Measurements from ENCODE around the gene GOLGA8B.
"Not testable (repeated sequence)": the region's sequence is repeated elsewhere in the genome, so short reads cannot be mapped to it uniquely, and the experiment has no call there.

The GOLGA8B gene

GRCh38 chr15:34583399-34584329 lies at the start of gene GOLGA8B:
Gene GOLGA8B, minus strand, starts transcription at chr15:34583651. Its CDS starts 47,739 bp downstream, at chr15:34535912.
- peak; percentile 57 for DNase-seq

- not testable (repeated sequence) for DNase-seq
These were observed 49.7 kb upstream of the GOLGA8B start for GRCh38 chr15:34633165-34633564.

- no peak for DNase-seq
These were observed 45.2 kb upstream of the GOLGA8B start for GRCh38 chr15:34628577-34629152.

GRCh38 chr15:34625007-34625406 lies 41.6 kb upstream of the GOLGA8B start:
- DNase-seq: no peak

GRCh38 chr15:34621675-34622074 lies 38.2 kb upstream of the GOLGA8B start:
- peak; percentile 24 for DNase-seq

GRCh38 chr15:34620814-34621213 lies 37.4 kb upstream of the GOLGA8B start:
- no peak for DNase-seq

- DNase-seq: no peak
These were observed 36.7 kb upstream of the GOLGA8B start for GRCh38 chr15:34620142-34620541.

GRCh38 chr15:34619151-34619550 lies 35.7 kb upstream of the GOLGA8B start:
- DNase-seq: no peak

- no peak for DNase-seq
These were observed 34.6 kb upstream of the GOLGA8B start for GRCh38 chr15:34618073-34618472.

GRCh38 chr15:34616613-34617012 lies 33.2 kb upstream of the GOLGA8B start:
- DNase-seq: no peak

GRCh38 chr15:34613997-34614396 lies 30.5 kb upstream of the GOLGA8B start:
- no peak for DNase-seq

- no peak for DNase-seq
These were observed 29.9 kb upstream of the GOLGA8B start for GRCh38 chr15:34613301-34613700.

- no peak for DNase-seq
These were observed 26.9 kb upstream of the GOLGA8B start for GRCh38 chr15:34610354-34610753.

- no peak for DNase-seq
These were observed 25.9 kb upstream of the GOLGA8B start for GRCh38 chr15:34609102-34610057.

GRCh38 chr15:34608517-34608916 lies 25.1 kb upstream of the GOLGA8B start:
- DNase-seq: no peak

- DNase-seq: no peak
These were observed 24.4 kb upstream of the GOLGA8B start for GRCh38 chr15:34607832-34608231.

- no peak for DNase-seq
These were observed 23.1 kb upstream of the GOLGA8B start for GRCh38 chr15:34606545-34606944.

- DNase-seq: no peak
These were observed 22.7 kb upstream of the GOLGA8B start for GRCh38 chr15:34606131-34606530.

GRCh38 chr15:34603095-34603494 lies 19.6 kb upstream of the GOLGA8B start:
- DNase-seq: no peak

- DNase-seq: no peak
These were observed 17.5 kb upstream of the GOLGA8B start for GRCh38 chr15:34600923-34601322.

- no peak for DNase-seq
These were observed 15.5 kb upstream of the GOLGA8B start for GRCh38 chr15:34598799-34599585.

- no peak for DNase-seq
These were observed 13.9 kb upstream of the GOLGA8B start for GRCh38 chr15:34597316-34597715.
